Fibroblast of villous mesenchyme (primary cell): ENCODE results near the gene DNAH11. TPM values are rescaled to one million over a fixed set of nuclear protein-coding genes. Genes with fewer than 3 reads are reported as not detected.

ENCODE experiments used
- DNase-seq: peaks from one replicate; pipeline ENCODE4 v3.0.0-alpha.2; 2010; ENCODE audit warnings: low read depth
- H3K4me3 ChIP-seq: 2 replicates; pipeline ENCODE4 v1.5.1; 2011; ENCODE audit warnings: low read depth, mild to moderate bottlenecking, low read length
- total RNA-seq: library from RNA; depleted of rRNA; stranded (reverse); fragments of >200 nt; gene quantifications from 2 replicates; pipeline ENCODE4 v1.2.3, GENCODE V29; 2012
- TF ChIP-seq, protein P1 (sequence below): IDR thresholded peaks from 2 replicates; pipeline ENCODE4 v1.5.1; 2012; ENCODE audit warnings: low read depth, mild to moderate bottlenecking, low read length; ENCODE audit not compliant: insufficient read depth

DNAH11 gene
- total RNA-seq, 1 donor, result under 0.01 TPM

DNA sequence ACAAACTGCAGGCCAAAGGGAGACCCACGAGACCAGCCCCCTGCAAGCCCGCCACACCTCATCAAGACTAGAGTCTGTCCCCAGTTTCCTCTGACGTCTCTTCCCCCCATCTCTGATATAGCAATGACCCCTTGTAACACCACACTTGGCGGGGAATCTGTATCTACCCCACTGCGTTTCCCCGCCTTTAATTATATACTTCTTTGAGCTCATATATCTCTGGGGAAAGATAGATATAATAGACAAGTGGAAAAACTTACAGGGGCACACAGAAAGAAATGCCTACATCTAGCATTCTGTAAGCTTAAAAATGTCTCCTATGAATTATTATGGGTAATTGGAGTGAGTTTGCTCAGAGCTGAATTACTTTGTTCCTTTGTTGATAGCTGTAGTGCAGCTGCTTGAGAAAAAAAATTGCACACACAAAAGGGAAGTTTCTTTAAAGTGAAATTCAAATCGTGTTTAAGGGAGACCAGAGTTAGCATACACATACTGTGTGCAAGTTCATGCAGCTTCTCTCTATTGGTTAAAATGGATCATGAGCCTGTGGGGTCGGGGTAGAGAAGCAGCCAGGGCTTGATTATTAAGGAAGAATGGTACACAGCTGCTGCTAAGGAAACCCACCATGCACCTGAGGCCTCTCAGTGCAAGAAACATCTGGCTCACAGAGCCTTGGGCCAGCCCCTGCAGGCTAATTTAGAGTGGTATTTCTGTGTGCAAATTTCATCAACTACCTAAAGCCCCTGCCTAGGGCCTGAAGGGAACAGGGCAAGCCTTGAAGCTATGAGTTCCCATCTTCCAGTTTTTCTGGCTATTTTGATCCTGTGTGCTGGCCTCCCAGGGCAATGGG lies 370.3 kb downstream of the DNAH11 start:
- TF ChIP-seq, protein P1, sequence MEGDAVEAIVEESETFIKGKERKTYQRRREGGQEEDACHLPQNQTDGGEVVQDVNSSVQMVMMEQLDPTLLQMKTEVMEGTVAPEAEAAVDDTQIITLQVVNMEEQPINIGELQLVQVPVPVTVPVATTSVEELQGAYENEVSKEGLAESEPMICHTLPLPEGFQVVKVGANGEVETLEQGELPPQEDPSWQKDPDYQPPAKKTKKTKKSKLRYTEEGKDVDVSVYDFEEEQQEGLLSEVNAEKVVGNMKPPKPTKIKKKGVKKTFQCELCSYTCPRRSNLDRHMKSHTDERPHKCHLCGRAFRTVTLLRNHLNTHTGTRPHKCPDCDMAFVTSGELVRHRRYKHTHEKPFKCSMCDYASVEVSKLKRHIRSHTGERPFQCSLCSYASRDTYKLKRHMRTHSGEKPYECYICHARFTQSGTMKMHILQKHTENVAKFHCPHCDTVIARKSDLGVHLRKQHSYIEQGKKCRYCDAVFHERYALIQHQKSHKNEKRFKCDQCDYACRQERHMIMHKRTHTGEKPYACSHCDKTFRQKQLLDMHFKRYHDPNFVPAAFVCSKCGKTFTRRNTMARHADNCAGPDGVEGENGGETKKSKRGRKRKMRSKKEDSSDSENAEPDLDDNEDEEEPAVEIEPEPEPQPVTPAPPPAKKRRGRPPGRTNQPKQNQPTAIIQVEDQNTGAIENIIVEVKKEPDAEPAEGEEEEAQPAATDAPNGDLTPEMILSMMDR, result no peak
- no peak for DNase-seq
- H3K4me3 ChIP-seq, result no peak overlapping the region

DNA sequence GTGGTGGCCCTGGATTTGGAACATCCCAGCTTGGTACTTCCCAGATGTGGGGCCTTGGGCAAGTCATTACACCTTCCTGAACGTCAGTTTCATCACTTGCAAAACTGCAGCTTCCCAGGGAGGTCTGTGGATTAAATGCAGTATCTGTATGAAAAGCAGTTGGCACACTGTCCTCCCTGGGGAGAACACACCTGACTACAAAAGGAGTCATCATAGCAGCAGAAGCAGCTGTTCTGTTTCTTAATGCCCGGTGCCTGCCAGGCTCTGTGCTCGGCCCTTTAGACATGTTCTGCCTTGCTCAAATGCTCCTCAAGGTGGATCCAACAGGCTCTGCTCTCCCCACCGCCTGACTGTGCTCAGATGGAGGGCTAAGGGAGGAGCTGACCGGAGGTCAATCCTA lies 371.8 kb downstream of the DNAH11 start:
- DNase-seq, result no peak
- H3K4me3 ChIP-seq, result no peak overlapping the region
- TF ChIP-seq, protein P1, result no peak

DNA sequence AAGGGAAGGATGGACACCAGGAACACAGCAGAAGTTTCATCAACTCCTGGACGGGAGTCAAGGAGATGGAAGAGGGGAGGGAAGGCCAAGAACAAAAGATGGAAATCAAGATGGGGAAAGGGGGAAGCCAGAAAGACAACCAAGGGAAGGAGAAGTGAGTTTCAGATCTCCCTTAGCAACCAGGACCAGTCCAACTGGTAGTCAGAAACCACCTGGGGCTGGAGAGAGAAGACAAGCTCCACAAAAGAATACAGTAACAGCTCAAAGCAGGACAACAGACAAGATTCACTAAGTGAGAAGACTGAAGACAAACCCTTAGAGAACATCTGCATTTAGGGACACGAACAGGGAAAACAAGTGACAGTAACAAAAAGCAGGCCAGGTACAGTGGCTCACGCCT lies 372.3 kb downstream of the DNAH11 start:
- no peak overlapping the region for H3K4me3 ChIP-seq
- no peak for DNase-seq
- TF ChIP-seq, protein P1, result no peak

DNA sequence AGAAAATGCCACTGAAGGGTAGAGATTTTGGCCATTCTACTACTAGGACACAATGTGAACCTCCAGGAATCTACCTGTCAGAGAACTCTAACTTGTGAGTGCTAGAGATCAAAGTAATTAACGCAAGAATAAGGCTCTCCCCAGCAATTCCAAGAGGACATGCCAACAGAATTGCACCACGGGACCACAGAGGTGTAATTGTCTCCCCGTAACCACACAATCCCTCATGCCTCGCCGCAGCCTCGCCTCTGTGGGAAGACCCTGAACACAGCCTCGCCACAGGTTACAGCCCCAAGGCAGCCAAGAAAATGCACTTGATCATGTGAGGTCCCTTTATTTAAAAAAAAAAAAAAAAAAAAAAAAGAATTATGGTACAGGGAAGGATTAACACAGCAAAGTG lies 373.3 kb downstream of the DNAH11 start:
- TF ChIP-seq, protein P1, result no peak
- no peak overlapping the region for H3K4me3 ChIP-seq
- DNase-seq, result no peak

DNA sequence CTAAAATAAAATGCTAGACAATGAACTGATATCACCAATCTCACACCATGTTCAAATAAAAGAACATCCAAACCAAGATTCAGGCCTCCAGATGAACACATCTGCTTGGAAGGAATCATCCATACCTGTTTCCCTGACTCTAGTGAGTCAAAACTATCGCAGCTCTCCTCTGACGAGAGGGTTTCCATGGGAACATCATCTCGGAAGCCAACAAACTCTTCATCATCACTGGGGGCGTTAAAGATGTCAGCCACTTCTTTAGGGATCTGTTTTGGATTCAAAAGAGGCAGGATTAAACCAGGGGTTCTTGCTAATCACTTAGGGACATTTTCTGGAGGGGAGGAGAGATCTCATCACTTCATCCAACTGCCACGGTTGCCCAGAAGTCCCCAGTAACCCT lies 373.8 kb downstream of the DNAH11 start:
- TF ChIP-seq, protein P1, result no peak
- no peak overlapping the region for H3K4me3 ChIP-seq
- no peak for DNase-seq

DNA sequence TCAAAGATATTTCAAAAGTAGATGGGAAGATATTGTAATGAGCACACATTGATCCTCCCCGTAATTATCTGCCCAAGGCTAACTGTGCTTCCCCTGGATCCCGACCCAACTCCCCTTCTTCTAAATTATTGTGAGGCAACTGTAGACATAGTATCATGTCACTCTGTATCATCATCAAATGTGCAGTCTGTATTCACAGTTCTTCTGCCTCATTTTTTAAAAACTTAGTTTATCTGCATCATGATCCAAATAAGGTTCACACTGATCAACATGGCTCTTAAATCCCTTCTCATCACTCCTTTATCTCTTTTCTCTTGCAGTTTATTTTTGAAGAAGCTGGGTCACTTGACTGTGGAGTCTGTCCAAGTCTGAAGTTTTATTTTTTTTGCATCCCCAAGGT lies 375.4 kb downstream of the DNAH11 start:
- DNase-seq, result no peak
- H3K4me3 ChIP-seq, result no peak overlapping the region
- TF ChIP-seq, protein P1, result no peak
